H9 (cell line): ENCODE data around the gene SLC37A2. TPM values are rescaled to one million over a fixed set of nuclear protein-coding genes. Genes with fewer than 3 reads are reported as not detected.

Experiments used
- DNase-seq: peaks from one replicate; pipeline ENCODE4 v3.0.0-alpha.2; 2017
- H2AFZ ChIP-seq: one replicate; pipeline ENCODE4 v1.6.1; 2013; ENCODE audit warnings: mild to moderate bottlenecking, low read length, control low read depth, moderate library complexity
- H2AK5ac ChIP-seq: 2 replicates; pipeline ENCODE4 v1.6.1; 2013; ENCODE audit warnings: low read length, control low read depth, mixed read lengths; ENCODE audit not compliant: insufficient read length
- H2BK120ac ChIP-seq: one replicate; pipeline ENCODE4 v1.6.1; 2013; ENCODE audit warnings: low read depth, mild to moderate bottlenecking, low read length, control low read depth, inconsistent platforms; ENCODE audit not compliant: poor library complexity, severe bottlenecking
- H2BK12ac ChIP-seq: 2 replicates; pipeline ENCODE4 v1.6.1; 2013; ENCODE audit warnings: low read length, control low read depth, mixed read lengths, low read depth; ENCODE audit not compliant: insufficient read length
- H2BK15ac ChIP-seq: 2 replicates; pipeline ENCODE4 v1.6.1; 2013; ENCODE audit warnings: low read depth, low read length, control low read depth
- H2BK20ac ChIP-seq: one replicate; pipeline ENCODE4 v1.6.1; 2013; ENCODE audit warnings: low read depth, mild to moderate bottlenecking, low read length, control low read depth, inconsistent platforms; ENCODE audit not compliant: poor library complexity, severe bottlenecking
- H2BK5ac ChIP-seq: 2 replicates; pipeline ENCODE4 v1.6.1; 2013; ENCODE audit warnings: low read length, control low read depth, mixed read lengths; ENCODE audit not compliant: insufficient read length
- H3K14ac ChIP-seq: 2 replicates; pipeline ENCODE4 v1.6.1; 2013; ENCODE audit warnings: low read length, control low read depth; ENCODE audit not compliant: insufficient read depth
- H3K18ac ChIP-seq: 2 replicates; pipeline ENCODE4 v1.6.1; 2013; ENCODE audit warnings: low read depth, mild to moderate bottlenecking, mixed read lengths, low read length, control low read depth; ENCODE audit not compliant: insufficient read length
- H3K23ac ChIP-seq: 2 replicates; pipeline ENCODE4 v1.6.1; 2013; ENCODE audit warnings: low read length, control low read depth, mixed read lengths, low read depth; ENCODE audit not compliant: insufficient read length
- H3K23me2 ChIP-seq: 2 replicates; pipeline ENCODE4 v1.6.1; 2013; ENCODE audit warnings: low read depth, mild to moderate bottlenecking, mixed read lengths, low read length, control low read depth; ENCODE audit not compliant: insufficient read length, poor library complexity, severe bottlenecking
- H3K27ac ChIP-seq: 2 replicates; pipeline ENCODE4 v1.5.1; 2013; ENCODE audit warnings: low read length, control low read depth, mixed read lengths, low read depth; ENCODE audit not compliant: insufficient read length
- H3K27me3 ChIP-seq: 2 replicates; pipeline ENCODE4 v1.6.1; 2013; ENCODE audit warnings: low read length, control low read depth, inconsistent platforms; ENCODE audit not compliant: insufficient read depth
- H3K4ac ChIP-seq: 2 replicates; pipeline ENCODE4 v1.6.1; 2013; ENCODE audit warnings: low read depth, mild to moderate bottlenecking, control low read depth, inconsistent platforms, low read length, moderate library complexity
- H3K4me1 ChIP-seq: 2 replicates; pipeline ENCODE4 v1.6.1; 2013; ENCODE audit warnings: low read length, control low read depth, inconsistent platforms; ENCODE audit not compliant: insufficient read depth
- H3K4me2 ChIP-seq: 2 replicates; pipeline ENCODE4 v1.6.1; 2013; ENCODE audit warnings: low read length, control low read depth, mixed read lengths; ENCODE audit not compliant: insufficient read length, insufficient read depth
- H3K56ac ChIP-seq: 2 replicates; pipeline ENCODE4 v1.6.1; 2013; ENCODE audit warnings: low read depth, mild to moderate bottlenecking, mixed read lengths, low read length, control low read depth; ENCODE audit not compliant: insufficient read length
- H3K79me1 ChIP-seq: 2 replicates; pipeline ENCODE4 v1.6.1; 2013; ENCODE audit warnings: low read depth, mild to moderate bottlenecking, moderate library complexity, low read length, control low read depth, inconsistent platforms; ENCODE audit not compliant: insufficient read depth, poor library complexity, severe bottlenecking
- H3K79me2 ChIP-seq: 2 replicates; pipeline ENCODE4 v1.6.1; 2013; ENCODE audit warnings: low read length, control low read depth, inconsistent platforms; ENCODE audit not compliant: insufficient read depth
- H3K9ac ChIP-seq: 2 replicates; pipeline ENCODE4 v1.6.1; 2013; ENCODE audit warnings: low read length, control low read depth, mixed read lengths; ENCODE audit not compliant: insufficient read length; ENCODE audit errors: extremely low read depth
- H3K9me3 ChIP-seq: one replicate; pipeline ENCODE4 v1.6.1; 2013; ENCODE audit warnings: low read depth, low read length, inconsistent platforms; ENCODE audit not compliant: control insufficient read depth
- H3T11ph ChIP-seq: one replicate; pipeline ENCODE4 v1.6.1; 2013; ENCODE audit warnings: mild to moderate bottlenecking, low read length, control low read depth, inconsistent platforms
- H4K20me1 ChIP-seq: one replicate; pipeline ENCODE4 v1.6.1; 2013; ENCODE audit not compliant: control insufficient read depth, insufficient read length, insufficient read depth
- H4K5ac ChIP-seq: 2 replicates; pipeline ENCODE4 v1.6.1; 2013; ENCODE audit warnings: low read depth, mild to moderate bottlenecking, mixed read lengths, low read length, control low read depth; ENCODE audit not compliant: insufficient read length
- H4K8ac ChIP-seq: replicated peaks from 2 replicates; pipeline ENCODE4 v1.6.1; 2013; ENCODE audit warnings: low read length, control low read depth, mixed read lengths, low read depth; ENCODE audit not compliant: insufficient read length
- H4K91ac ChIP-seq: 2 replicates; pipeline ENCODE4 v1.6.1; 2013; ENCODE audit warnings: low read depth, mild to moderate bottlenecking, moderate library complexity, mixed read lengths, low read length, control low read depth; ENCODE audit not compliant: insufficient read length
- H3K27ac Mint-ChIP-seq, 3 experiments: 2 replicates in 2 of 3; 3 replicates in 1 of 3; pipeline ENCODE4 v1.8.0; 2020 to 2021; ENCODE audit warnings: mixed read lengths in 3 of 3, mild to moderate bottlenecking in 1 of 3, moderate library complexity in 1 of 3
- H3K27me3 Mint-ChIP-seq: 2 replicates; pipeline ENCODE4 v1.8.0; 2021; ENCODE audit warnings: low read depth, mild to moderate bottlenecking, moderate library complexity, mixed read lengths
- H3K36me3 Mint-ChIP-seq, 3 experiments: 2 replicates in 2 of 3; 3 replicates in 1 of 3; pipeline ENCODE4 v1.8.0; 2020 to 2021; ENCODE audit warnings: low read depth in 3 of 3, mixed read lengths in 3 of 3; ENCODE audit not compliant: insufficient read depth in 1 of 3
- H3K4me1 Mint-ChIP-seq, 2 experiments: 2 replicates each; pipeline ENCODE4 v1.8.0; 2020; ENCODE audit warnings: mixed read lengths in 2 of 2
- H3K4me3 Mint-ChIP-seq, 2 experiments: 2 replicates in 1 of 2; 3 replicates in 1 of 2; pipeline ENCODE4 v1.8.0; 2020 to 2021; ENCODE audit warnings: mild to moderate bottlenecking in 2 of 2, mixed read lengths in 2 of 2, moderate library complexity in 1 of 2
- H3K9me3 Mint-ChIP-seq, 2 experiments: 2 replicates in 1 of 2; 3 replicates in 1 of 2; pipeline ENCODE4 v1.8.0; 2020; ENCODE audit warnings: mild to moderate bottlenecking in 2 of 2, mixed read lengths in 2 of 2, moderate library complexity in 1 of 2
- WGBS: extraction: QIAGEN DNeasy Blood & Tissue Kit; methylation state at CpG from one replicate; pipeline ENCODE4 v1.1.7; 2013; ENCODE audit warnings: missing lambda C conversion rate, low lambda C conversion rate, mixed read lengths; ENCODE audit not compliant: insufficient read length; ENCODE audit errors: extremely low coverage; 5-methylcytosine and 5-hydroxymethylcytosine counted together
- total RNA-seq: library from RNA; stranded (reverse); gene quantifications from 2 replicates; pipeline ENCODE4 v1.2.1, GENCODE V29; 2021
- TF ChIP-seq, protein P1 (sequence below): fragments of 200-600 bp; sonication (generic); conservative IDR thresholded peaks from 3 replicates; pipeline ENCODE4 v1.8.0; 2021; ENCODE audit warnings: antibody characterized with exemption, mild to moderate bottlenecking

SLC37A2 gene
- total RNA-seq, 1 experiment from 2014 or later, result 1.2 TPM

DNA sequence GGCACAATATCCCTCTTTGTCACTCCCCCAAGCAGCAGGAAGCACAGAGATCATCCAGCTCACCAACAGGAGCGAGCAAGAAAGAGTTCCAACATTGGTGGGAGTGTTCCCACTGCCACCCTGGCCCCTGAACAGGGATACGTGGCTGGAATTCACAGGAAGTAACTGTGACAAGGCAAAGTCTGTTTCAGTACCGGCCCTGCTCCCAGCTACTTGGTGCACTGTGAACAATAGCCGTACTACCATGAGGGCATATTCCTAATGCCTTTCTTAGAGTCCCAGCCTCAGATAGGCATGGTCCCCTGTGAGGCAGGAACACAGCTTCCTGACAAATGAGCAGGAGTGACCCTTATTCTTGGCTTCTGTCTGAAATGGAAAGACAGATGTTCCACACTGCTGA lies 1.8 kb upstream of the SLC37A2 start:
- whole genome bisulfite sequencing, result no CpG with 5 or more reads among the region's 4 CpGs

More for the DNA sequence above, 1.8 kb upstream of the SLC37A2 start:
- H3K27me3 Mint-ChIP-seq, result peaks cover 64% of the 10 kb centered on the region
- Histone ChIP-seq H4K8ac (no peak overlapping the region), H3K4me1 (no peaks in the 10 kb centered on the region), H3K14ac (no peak overlapping the region), H2BK12ac (no peak overlapping the region), H3K27ac (no peak overlapping the region), H3K56ac (no peak overlapping the region), H2BK20ac (no peak overlapping the region), H3K9me3 (no peaks in the 10 kb centered on the region), H3K27me3 (peaks cover 9% of the 10 kb centered on the region), H2BK5ac (no peak overlapping the region), H3K4me2 (no peak overlapping the region), H2AK5ac (no peak overlapping the region), H2BK15ac (no peak overlapping the region), H4K5ac (no peak overlapping the region), H4K20me1 (no peaks in the 10 kb centered on the region), H2BK120ac (no peak overlapping the region), H3K79me1 (no peaks in the 10 kb centered on the region), H3K23me2 (peaks cover 15% of the 10 kb centered on the region), H3K23ac (no peak overlapping the region), H3K79me2 (no peaks in the 10 kb centered on the region), H3K18ac (no peak overlapping the region), H3T11ph (no peak overlapping the region), H4K91ac (no peak overlapping the region), H3K4ac (no peak overlapping the region), H2AFZ (no peak overlapping the region), H3K9ac (no peak overlapping the region)
- no peak overlapping the region for H3K4me3 Mint-ChIP-seq
- TF ChIP-seq, protein P1, sequence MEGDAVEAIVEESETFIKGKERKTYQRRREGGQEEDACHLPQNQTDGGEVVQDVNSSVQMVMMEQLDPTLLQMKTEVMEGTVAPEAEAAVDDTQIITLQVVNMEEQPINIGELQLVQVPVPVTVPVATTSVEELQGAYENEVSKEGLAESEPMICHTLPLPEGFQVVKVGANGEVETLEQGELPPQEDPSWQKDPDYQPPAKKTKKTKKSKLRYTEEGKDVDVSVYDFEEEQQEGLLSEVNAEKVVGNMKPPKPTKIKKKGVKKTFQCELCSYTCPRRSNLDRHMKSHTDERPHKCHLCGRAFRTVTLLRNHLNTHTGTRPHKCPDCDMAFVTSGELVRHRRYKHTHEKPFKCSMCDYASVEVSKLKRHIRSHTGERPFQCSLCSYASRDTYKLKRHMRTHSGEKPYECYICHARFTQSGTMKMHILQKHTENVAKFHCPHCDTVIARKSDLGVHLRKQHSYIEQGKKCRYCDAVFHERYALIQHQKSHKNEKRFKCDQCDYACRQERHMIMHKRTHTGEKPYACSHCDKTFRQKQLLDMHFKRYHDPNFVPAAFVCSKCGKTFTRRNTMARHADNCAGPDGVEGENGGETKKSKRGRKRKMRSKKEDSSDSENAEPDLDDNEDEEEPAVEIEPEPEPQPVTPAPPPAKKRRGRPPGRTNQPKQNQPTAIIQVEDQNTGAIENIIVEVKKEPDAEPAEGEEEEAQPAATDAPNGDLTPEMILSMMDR, result no peak
- H3K4me1 Mint-ChIP-seq, result peaks cover 8 to 9% of the 10 kb centered on the region in 2 experiments
- no peak overlapping the region for H3K27ac Mint-ChIP-seq
- H3K9me3 Mint-ChIP-seq, result no peaks in the 10 kb centered on the region
- no peaks in the 10 kb centered on the region for H3K36me3 Mint-ChIP-seq
- no peak for DNase-seq
